Sigmoid colon (tissue), 3 donors: ENCODE results near the gene RABGAP1.

Experiments
- CTCF ChIP-seq, 4 experiments: fragments of 450-650 bp in 3 of 4; fragments of 200-600 bp in 1 of 4; IDR thresholded peaks; one replicate each; pipeline ENCODE4 v1.5.1; 2016 to 2019; ENCODE audit warnings: antibody characterized with exemption in 4 of 4, mild to moderate bottlenecking in 3 of 4, moderate library complexity in 2 of 4
- POLR2A ChIP-seq, 2 donors: fragments of 450-650 bp; IDR thresholded peaks; one replicate each; pipeline ENCODE4 v1.6.1; 2016; ENCODE audit warnings: antibody characterized with exemption in 2 of 2, mild to moderate bottlenecking in 2 of 2, moderate library complexity in 2 of 2

- TF ChIP-seq CTCF (IDR thresholded peaks at IDR 0.05): no peak
- TF ChIP-seq POLR2A (IDR thresholded peaks at IDR 0.05): no peak
These were observed 112.2 kb downstream of the RABGAP1 start for GRCh38 chr9:123053046-123053445.
